Stimulated activated effector memory CD8-positive, alpha-beta T cell treated with anti-CD3 and anti-CD28 coated beads, Interleukin-12 subunit alpha, Interleukin-12 subunit beta, amount 100 ng/mL, for 72 hours (primary cell): ENCODE measurements around the gene MCOLN2.

Source experiments
- ATAC-seq: fragments of 150-1000 bp; cut with Tn5 transposase; 2 replicates; pipeline ENCODE4 v1.10.0; 2021
- DNase-seq, 2 donors: peaks; one replicate each; pipeline ENCODE4 v3.0.0; 2021 to 2022; ENCODE audit warnings: low spot score in 2 of 2
- H3K27ac Mint-ChIP-seq: one replicate; pipeline ENCODE4 v1.8.0; 2022; ENCODE audit warnings: mild to moderate bottlenecking, mixed read lengths
- H3K36me3 Mint-ChIP-seq: one replicate; pipeline ENCODE4 v1.8.0; 2022; ENCODE audit warnings: mild to moderate bottlenecking, mixed read lengths
- H3K4me1 Mint-ChIP-seq: one replicate; pipeline ENCODE4 v1.8.0; 2022; ENCODE audit warnings: mixed read lengths
- H3K4me3 Mint-ChIP-seq: one replicate; pipeline ENCODE4 v1.8.0; 2022; ENCODE audit warnings: mild to moderate bottlenecking, mixed read lengths
- H3K9me3 Mint-ChIP-seq: one replicate; pipeline ENCODE4 v1.8.0; 2022; ENCODE audit warnings: mixed read lengths

The MCOLN2 gene

DNA sequence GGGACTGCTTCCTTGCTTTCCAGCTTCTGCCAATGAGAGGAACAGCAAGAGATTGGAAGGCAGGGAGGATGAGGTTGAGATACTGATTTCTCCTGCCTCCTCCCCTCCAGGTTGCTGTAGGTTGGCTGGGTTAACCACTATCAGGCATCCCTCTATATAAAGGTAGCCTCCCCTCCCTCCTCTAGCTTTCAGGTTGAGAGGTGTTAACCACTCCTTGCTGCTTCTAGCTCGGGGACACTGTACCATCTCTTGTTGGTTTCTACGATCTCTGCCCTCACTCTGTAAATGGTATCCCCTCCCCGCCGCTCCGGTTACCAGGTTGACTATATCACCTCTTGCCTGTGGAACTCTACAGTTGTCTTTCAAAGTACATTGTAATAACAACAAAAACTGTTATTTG, 120.6 kb downstream of the MCOLN2 start:
- no peak overlapping the region for H3K4me3 Mint-ChIP-seq
- H3K4me1 Mint-ChIP-seq, result peaks cover 19% of the 10 kb centered on the region
- no peaks in the 10 kb centered on the region for H3K36me3 Mint-ChIP-seq
- ATAC-seq (peak; percentile 94), DNase-seq (peak in 1 of 2 donors; percentile 55)
- no peak overlapping the region for H3K27ac Mint-ChIP-seq
- no peaks in the 10 kb centered on the region for H3K9me3 Mint-ChIP-seq
